Suprapubic skin (tissue), 4 donors: ENCODE results near the gene RBM34.

Experiments
- CTCF ChIP-seq, 2 donors: fragments of 200-600 bp in 1 of 2; fragments of 450-650 bp in 1 of 2; sonication (generic) in 1 of 2; IDR thresholded peaks; one replicate each; pipeline ENCODE4 v1.5.1; 2016 to 2019; ENCODE audit warnings: antibody characterized with exemption in 2 of 2, mild to moderate bottlenecking in 1 of 2, moderate library complexity in 1 of 2
- EP300 ChIP-seq: sonication (generic); formaldehyde crosslinking; IDR thresholded peaks from one replicate; pipeline ENCODE4 v1.6.1; 2017; ENCODE audit warnings: antibody characterized with exemption
- POLR2A ChIP-seq, 2 donors: fragments of 450-650 bp; IDR thresholded peaks; one replicate each; pipeline ENCODE4 v1.6.1; 2017; ENCODE audit warnings: antibody characterized with exemption in 2 of 2, mild to moderate bottlenecking in 2 of 2, moderate library complexity in 2 of 2
- POLR2AphosphoS5 ChIP-seq, 3 donors: sonication (generic); formaldehyde crosslinking; IDR thresholded peaks; one replicate each; pipeline ENCODE4 v1.6.1; 2017; ENCODE audit warnings: antibody characterized with exemption in 3 of 3

GRCh38 chr1:235149824-235150223, 11.2 kb downstream of the RBM34 start:
- TF ChIP-seq CTCF (IDR thresholded peaks at IDR 0.05): no peak
- TF ChIP-seq EP300: no peak
- no peak for TF ChIP-seq POLR2A (IDR thresholded peaks at IDR 0.05)
- TF ChIP-seq POLR2AphosphoS5 (IDR thresholded peaks at IDR 0.05): no peak
